ENCODE measurements around the gene TMIGD1. TPM values are rescaled to one million over a fixed set of nuclear protein-coding genes. Genes with fewer than 3 reads are reported as not detected.

The TMIGD1 gene
- total and polyA plus RNA-seq, 2 of the 13 experiments (the other 11 are each of a cell fraction or from before 2014, with no cell fraction given): not detected

DNA sequence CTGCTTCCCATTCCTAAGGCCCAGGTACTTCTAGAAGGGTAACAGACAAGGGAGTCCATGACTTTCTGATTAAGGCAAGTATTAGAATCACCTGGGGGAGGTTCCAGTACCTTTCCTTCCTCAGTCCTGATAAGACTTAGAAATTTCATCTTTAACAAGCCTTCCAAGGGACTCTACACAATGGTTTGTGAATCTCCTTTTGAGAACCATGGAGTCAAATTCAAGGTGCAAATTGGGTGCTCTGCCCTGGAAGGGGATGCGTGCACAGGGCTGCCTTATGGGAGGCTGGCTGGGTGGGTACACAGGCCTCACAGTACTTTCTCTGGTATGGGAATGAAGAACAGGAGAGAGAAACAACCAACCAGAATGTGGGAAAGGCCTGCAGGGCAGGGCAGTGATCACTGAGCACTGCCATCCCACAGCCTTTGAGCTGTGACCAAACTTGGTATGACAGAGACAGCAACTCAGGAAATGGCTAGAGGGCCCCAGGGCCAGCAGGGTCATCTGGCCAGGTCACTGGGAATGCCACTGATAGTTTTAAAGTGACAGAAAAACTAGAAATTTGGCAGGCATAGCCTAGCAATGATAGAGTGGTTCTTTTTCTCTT is 3.6 kb upstream of the TMIGD1 start (continued):
- TF ChIP-seq KDM5B (CRISPR knock-in tag; IDR thresholded peaks at IDR 0.05; ENCODE audit: borderline replicate concordance) (no peak), ZNF414 (CRISPR knock-in tag; IDR thresholded peaks at IDR 0.05) (no peak), ZNF18 (CRISPR knock-in tag; IDR thresholded peaks at IDR 0.05; ENCODE audit: insufficient replicate concordance) (no peak), REL (CRISPR knock-in tag; conservative IDR thresholded peaks at IDR 0.05) (no peak), ZNF550 (CRISPR knock-in tag; IDR thresholded peaks at IDR 0.05; ENCODE audit: borderline replicate concordance) (no peak), SOX13 (IDR thresholded peaks at IDR 0.05) (no peak), SOX13 (CRISPR knock-in tag; conservative IDR thresholded peaks at IDR 0.05 in 1 of 2, IDR thresholded peaks at IDR 0.05 in 1 of 2) (peak in 1 of 2 experiments; percentile 71; a peak in 2 of 4 replicates), ZNF546 (CRISPR knock-in tag; conservative IDR thresholded peaks at IDR 0.05) (no peak), ZNF12 (CRISPR knock-in tag; IDR thresholded peaks at IDR 0.05) (no peak), ADNP (CRISPR knock-in tag; IDR thresholded peaks at IDR 0.05) (no peak), PHF20 (CRISPR knock-in tag; IDR thresholded peaks at IDR 0.05) (no peak), ZNF253 (CRISPR knock-in tag; IDR thresholded peaks at IDR 0.05; ENCODE audit: borderline replicate concordance) (no peak)
- TF ChIP-seq, protein P1, sequence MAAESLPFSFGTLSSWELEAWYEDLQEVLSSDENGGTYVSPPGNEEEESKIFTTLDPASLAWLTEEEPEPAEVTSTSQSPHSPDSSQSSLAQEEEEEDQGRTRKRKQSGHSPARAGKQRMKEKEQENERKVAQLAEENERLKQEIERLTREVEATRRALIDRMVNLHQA (CRISPR knock-in tag; IDR thresholded peaks at IDR 0.05): no peak
- TF ChIP-seq, protein P2, sequence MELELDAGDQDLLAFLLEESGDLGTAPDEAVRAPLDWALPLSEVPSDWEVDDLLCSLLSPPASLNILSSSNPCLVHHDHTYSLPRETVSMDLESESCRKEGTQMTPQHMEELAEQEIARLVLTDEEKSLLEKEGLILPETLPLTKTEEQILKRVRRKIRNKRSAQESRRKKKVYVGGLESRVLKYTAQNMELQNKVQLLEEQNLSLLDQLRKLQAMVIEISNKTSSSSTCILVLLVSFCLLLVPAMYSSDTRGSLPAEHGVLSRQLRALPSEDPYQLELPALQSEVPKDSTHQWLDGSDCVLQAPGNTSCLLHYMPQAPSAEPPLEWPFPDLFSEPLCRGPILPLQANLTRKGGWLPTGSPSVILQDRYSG (CRISPR knock-in tag; IDR thresholded peaks at IDR 0.05): no peak
- TF ChIP-seq, protein P3, sequence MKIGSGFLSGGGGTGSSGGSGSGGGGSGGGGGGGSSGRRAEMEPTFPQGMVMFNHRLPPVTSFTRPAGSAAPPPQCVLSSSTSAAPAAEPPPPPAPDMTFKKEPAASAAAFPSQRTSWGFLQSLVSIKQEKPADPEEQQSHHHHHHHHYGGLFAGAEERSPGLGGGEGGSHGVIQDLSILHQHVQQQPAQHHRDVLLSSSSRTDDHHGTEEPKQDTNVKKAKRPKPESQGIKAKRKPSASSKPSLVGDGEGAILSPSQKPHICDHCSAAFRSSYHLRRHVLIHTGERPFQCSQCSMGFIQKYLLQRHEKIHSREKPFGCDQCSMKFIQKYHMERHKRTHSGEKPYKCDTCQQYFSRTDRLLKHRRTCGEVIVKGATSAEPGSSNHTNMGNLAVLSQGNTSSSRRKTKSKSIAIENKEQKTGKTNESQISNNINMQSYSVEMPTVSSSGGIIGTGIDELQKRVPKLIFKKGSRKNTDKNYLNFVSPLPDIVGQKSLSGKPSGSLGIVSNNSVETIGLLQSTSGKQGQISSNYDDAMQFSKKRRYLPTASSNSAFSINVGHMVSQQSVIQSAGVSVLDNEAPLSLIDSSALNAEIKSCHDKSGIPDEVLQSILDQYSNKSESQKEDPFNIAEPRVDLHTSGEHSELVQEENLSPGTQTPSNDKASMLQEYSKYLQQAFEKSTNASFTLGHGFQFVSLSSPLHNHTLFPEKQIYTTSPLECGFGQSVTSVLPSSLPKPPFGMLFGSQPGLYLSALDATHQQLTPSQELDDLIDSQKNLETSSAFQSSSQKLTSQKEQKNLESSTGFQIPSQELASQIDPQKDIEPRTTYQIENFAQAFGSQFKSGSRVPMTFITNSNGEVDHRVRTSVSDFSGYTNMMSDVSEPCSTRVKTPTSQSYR (CRISPR knock-in tag; IDR thresholded peaks at IDR 0.05; ENCODE audit: borderline replicate concordance): no peak; the same call in 1 of the 2 replicates
- TF ChIP-seq, protein P4, sequence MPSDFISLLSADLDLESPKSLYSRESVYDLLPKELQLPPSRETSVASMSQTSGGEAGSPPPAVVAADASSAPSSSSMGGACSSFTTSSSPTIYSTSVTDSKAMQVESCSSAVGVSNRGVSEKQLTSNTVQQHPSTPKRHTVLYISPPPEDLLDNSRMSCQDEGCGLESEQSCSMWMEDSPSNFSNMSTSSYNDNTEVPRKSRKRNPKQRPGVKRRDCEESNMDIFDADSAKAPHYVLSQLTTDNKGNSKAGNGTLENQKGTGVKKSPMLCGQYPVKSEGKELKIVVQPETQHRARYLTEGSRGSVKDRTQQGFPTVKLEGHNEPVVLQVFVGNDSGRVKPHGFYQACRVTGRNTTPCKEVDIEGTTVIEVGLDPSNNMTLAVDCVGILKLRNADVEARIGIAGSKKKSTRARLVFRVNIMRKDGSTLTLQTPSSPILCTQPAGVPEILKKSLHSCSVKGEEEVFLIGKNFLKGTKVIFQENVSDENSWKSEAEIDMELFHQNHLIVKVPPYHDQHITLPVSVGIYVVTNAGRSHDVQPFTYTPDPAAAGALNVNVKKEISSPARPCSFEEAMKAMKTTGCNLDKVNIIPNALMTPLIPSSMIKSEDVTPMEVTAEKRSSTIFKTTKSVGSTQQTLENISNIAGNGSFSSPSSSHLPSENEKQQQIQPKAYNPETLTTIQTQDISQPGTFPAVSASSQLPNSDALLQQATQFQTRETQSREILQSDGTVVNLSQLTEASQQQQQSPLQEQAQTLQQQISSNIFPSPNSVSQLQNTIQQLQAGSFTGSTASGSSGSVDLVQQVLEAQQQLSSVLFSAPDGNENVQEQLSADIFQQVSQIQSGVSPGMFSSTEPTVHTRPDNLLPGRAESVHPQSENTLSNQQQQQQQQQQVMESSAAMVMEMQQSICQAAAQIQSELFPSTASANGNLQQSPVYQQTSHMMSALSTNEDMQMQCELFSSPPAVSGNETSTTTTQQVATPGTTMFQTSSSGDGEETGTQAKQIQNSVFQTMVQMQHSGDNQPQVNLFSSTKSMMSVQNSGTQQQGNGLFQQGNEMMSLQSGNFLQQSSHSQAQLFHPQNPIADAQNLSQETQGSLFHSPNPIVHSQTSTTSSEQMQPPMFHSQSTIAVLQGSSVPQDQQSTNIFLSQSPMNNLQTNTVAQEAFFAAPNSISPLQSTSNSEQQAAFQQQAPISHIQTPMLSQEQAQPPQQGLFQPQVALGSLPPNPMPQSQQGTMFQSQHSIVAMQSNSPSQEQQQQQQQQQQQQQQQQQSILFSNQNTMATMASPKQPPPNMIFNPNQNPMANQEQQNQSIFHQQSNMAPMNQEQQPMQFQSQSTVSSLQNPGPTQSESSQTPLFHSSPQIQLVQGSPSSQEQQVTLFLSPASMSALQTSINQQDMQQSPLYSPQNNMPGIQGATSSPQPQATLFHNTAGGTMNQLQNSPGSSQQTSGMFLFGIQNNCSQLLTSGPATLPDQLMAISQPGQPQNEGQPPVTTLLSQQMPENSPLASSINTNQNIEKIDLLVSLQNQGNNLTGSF (CRISPR knock-in tag; IDR thresholded peaks at IDR 0.05): no peak
